HepG2 (cell line): Measurements from ENCODE around the gene IKZF4. TPM values are rescaled to one million over a fixed set of nuclear protein-coding genes. Genes with fewer than 3 reads are reported as not detected.

Source experiments
- ATAC-seq: fragments of 200-7000 bp; cut with Tn5 transposase; 3 replicates; pipeline ENCODE4 v1.9.1; 2020; ENCODE audit warnings: mild to moderate bottlenecking, moderate library complexity
- BruUV-seq: library from RNA; stranded (reverse); fragments of 400-500 nt; replicated peaks from 2 replicates; lab custom pipeline; 2021; lab: Mats Ljungman, UMichigan
- CTCF ChIA-PET: fragments of 300-600 bp; formaldehyde crosslinking; extraction: SDS; loops from one replicate; lab custom pipeline; 2021; ENCODE audit warnings: low total read pairs, inconsistent platforms, low intra/inter-chr PET ratio; lab: Yijun Ruan, JAX
- POLR2A ChIA-PET: fragments of 350-600 bp; sonication (Branson Sonifier 250); formaldehyde crosslinking; loops from one replicate; lab custom pipeline; 2020; ENCODE audit warnings: antibody characterized with exemption, inconsistent platforms; lab: Yijun Ruan, JAX
- DNase-seq: peaks from one replicate; pipeline ENCODE4 v3.0.0-alpha.2; 2015; ENCODE audit warnings: low spot score
- FAIRE-seq: peaks from 3 replicates; lab custom pipeline; 2011; peaks lifted over from hg19 to GRCh38; lab: Jason Lieb, UNC
- H2AFZ ChIP-seq: one replicate; pipeline ENCODE4 v1.6.1; 2011; ENCODE audit warnings: low read length, inconsistent platforms
- H3K27ac ChIP-seq: fragments of 300-600 bp; 3 replicates; pipeline ENCODE4 v1.8.0; 2011; ENCODE audit warnings: mixed run types, mild to moderate bottlenecking, mixed read lengths, low read length, inconsistent platforms; ENCODE audit not compliant: insufficient read depth; ENCODE audit errors: extremely low read length
- H3K27me3 ChIP-seq, 2 experiments: fragments of 200-600 bp in 1 of 2; 2 replicates in 1 of 2; 3 replicates in 1 of 2; pipeline versions ENCODE4 v1.6.0 to v1.8.0; 2011; ENCODE audit warnings: low read length in 2 of 2, mild to moderate bottlenecking in 2 of 2, moderate library complexity in 2 of 2, inconsistent platforms in 1 of 2; ENCODE audit not compliant: insufficient read depth in 2 of 2, control insufficient read depth in 1 of 2
- H3K36me3 ChIP-seq, 2 experiments: fragments of 200-600 bp in 1 of 2; replicated peaks in 1 of 2; 2 replicates in 1 of 2; 3 replicates in 1 of 2; pipeline versions ENCODE4 v1.5.1 to v1.8.0; 2011; ENCODE audit warnings: low read length in 2 of 2, inconsistent platforms in 1 of 2; ENCODE audit not compliant: insufficient read depth in 2 of 2, control insufficient read depth in 1 of 2
- H3K4me1 ChIP-seq: 2 replicates; pipeline ENCODE4 v1.5.1; 2012; ENCODE audit warnings: low read length, inconsistent platforms; ENCODE audit not compliant: insufficient read depth
- H3K4me2 ChIP-seq: 2 replicates; pipeline ENCODE4 v1.6.0; 2011; ENCODE audit warnings: low read depth, low read length, inconsistent platforms
- H3K4me3 ChIP-seq, 3 experiments: fragments of 200-600 bp in 1 of 3; sonication (generic), shearing (Covaris generic) in 1 of 3; replicated peaks in 1 of 3; 2 replicates each; pipeline ENCODE4 v1.5.1; 2011 to 2016; ENCODE audit warnings: low read length in 3 of 3, inconsistent platforms in 2 of 3, low read depth in 2 of 3, mild to moderate bottlenecking in 2 of 3, control low read depth in 1 of 3, mixed read lengths in 1 of 3; ENCODE audit not compliant: insufficient read depth in 1 of 3
- H3K79me2 ChIP-seq: one replicate; pipeline ENCODE4 v1.6.1; 2011; ENCODE audit warnings: low read length, inconsistent platforms; ENCODE audit not compliant: insufficient read depth
- H3K9ac ChIP-seq: 2 replicates; pipeline ENCODE4 v1.6.0; 2011; ENCODE audit warnings: mild to moderate bottlenecking, low read depth, low read length, inconsistent platforms; ENCODE audit not compliant: insufficient read depth
- H3K9me3 ChIP-seq: 2 replicates; pipeline ENCODE4 v1.5.1; 2012; ENCODE audit warnings: mild to moderate bottlenecking, low read length
- H4K20me1 ChIP-seq: 2 replicates; pipeline ENCODE4 v1.6.0; 2011; ENCODE audit warnings: inconsistent platforms, mild to moderate bottlenecking, low read length, moderate library complexity; ENCODE audit not compliant: insufficient read depth
- GPN1 ChIP-seq: sonication (generic); formaldehyde crosslinking; IDR thresholded peaks from 2 replicates; pipeline ENCODE4 v1.5.1; 2020; ENCODE audit warnings: missing genetic modification reagents, borderline replicate concordance
- HMGA1 ChIP-seq: sonication (generic); formaldehyde crosslinking; conservative IDR thresholded peaks from 2 replicates; pipeline ENCODE4 v1.4.0; 2020; ENCODE audit warnings: missing genetic modification reagents
- HNF4A ChIP-seq: sonication (generic); formaldehyde crosslinking; IDR thresholded peaks from 2 replicates; pipeline ENCODE4 v1.4.0; 2020; ENCODE audit warnings: missing genetic modification reagents
- JDP2 ChIP-seq: sonication (generic); formaldehyde crosslinking; IDR thresholded peaks from 2 replicates; pipeline ENCODE4 v1.8.1; 2022; ENCODE audit warnings: missing genetic modification reagents, borderline replicate concordance
- KLF11 ChIP-seq: IDR thresholded peaks from 2 replicates; pipeline ENCODE4 v1.6.1; 2016; ENCODE audit warnings: missing compliant biosample characterization
- MIER2 ChIP-seq: IDR thresholded peaks from 2 replicates; pipeline ENCODE4 v1.6.1; 2016; ENCODE audit warnings: missing biosample characterization, missing genetic modification reagents
- MTA1 ChIP-seq: sonication (generic); formaldehyde crosslinking; IDR thresholded peaks from 2 replicates; pipeline ENCODE4 v1.4.0; 2020; ENCODE audit warnings: missing genetic modification reagents, mild to moderate bottlenecking, borderline replicate concordance
- NFE2L2 ChIP-seq: fragments of 150-350 bp; IDR thresholded peaks from 2 replicates; pipeline ENCODE4 v1.6.1; 2014; ENCODE audit warnings: low read length
- SAFB2 ChIP-seq: sonication (generic); formaldehyde crosslinking; IDR thresholded peaks from 2 replicates; pipeline ENCODE4 v1.5.1; 2020; ENCODE audit warnings: missing genetic modification reagents, low read depth, mild to moderate bottlenecking, borderline replicate concordance
- TAF1 ChIP-seq: sonication (generic); formaldehyde crosslinking; IDR thresholded peaks from 2 replicates; pipeline ENCODE4 v1.4.0; 2020; ENCODE audit warnings: missing genetic modification reagents
- TBP ChIP-seq: sonication (generic); formaldehyde crosslinking; IDR thresholded peaks from 2 replicates; pipeline ENCODE4 v1.5.0; 2020; ENCODE audit warnings: missing genetic modification reagents
- TGIF2 ChIP-seq: IDR thresholded peaks from 2 replicates; pipeline ENCODE4 v1.6.1; 2016; ENCODE audit warnings: control low read depth, missing compliant biosample characterization
- TP53 ChIP-seq: sonication (generic); formaldehyde crosslinking; conservative IDR thresholded peaks from 2 replicates; pipeline ENCODE4 v1.4.0; 2020; ENCODE audit warnings: missing genetic modification reagents
- YEATS4 ChIP-seq: sonication (generic); formaldehyde crosslinking; IDR thresholded peaks from 2 replicates; pipeline ENCODE4 v1.4.0; 2020; ENCODE audit warnings: missing genetic modification reagents, borderline replicate concordance
- YY1 ChIP-seq: IDR thresholded peaks from 2 replicates; pipeline ENCODE4 v1.6.1; 2011; ENCODE audit warnings: low read length, low read depth, moderate library complexity, mild to moderate bottlenecking; ENCODE audit not compliant: insufficient read depth, insufficient replicate concordance
- ZMAT5 ChIP-seq: sonication (generic); formaldehyde crosslinking; IDR thresholded peaks from 2 replicates; pipeline ENCODE4 v1.5.0; 2020; ENCODE audit warnings: mild to moderate bottlenecking, low read depth, missing genetic modification reagents, borderline replicate concordance
- ZNF12 ChIP-seq: sonication (generic); formaldehyde crosslinking; IDR thresholded peaks from 2 replicates; pipeline ENCODE4 v1.5.0; 2020; ENCODE audit warnings: missing genetic modification reagents
- ZNF282 ChIP-seq: fragments of 450-650 bp; IDR thresholded peaks from 2 replicates; pipeline ENCODE4 v1.6.1; 2018; ENCODE audit not compliant: partially characterized antibody
- ZNF468 ChIP-seq: sonication (generic); formaldehyde crosslinking; IDR thresholded peaks from 2 replicates; pipeline ENCODE4 v1.8.0; 2022; ENCODE audit warnings: mild to moderate bottlenecking, moderate library complexity, missing genetic modification reagents
- ZNF629 ChIP-seq: sonication (generic); formaldehyde crosslinking; conservative IDR thresholded peaks from 2 replicates; pipeline ENCODE4 v1.5.0; 2020; ENCODE audit warnings: missing genetic modification reagents
- ZNF724P ChIP-seq: sonication (generic); formaldehyde crosslinking; IDR thresholded peaks from 2 replicates; pipeline ENCODE4 v1.8.0; 2022; ENCODE audit warnings: missing genetic modification reagents, borderline replicate concordance
- ZUFSP ChIP-seq: sonication (generic); formaldehyde crosslinking; IDR thresholded peaks from 2 replicates; pipeline ENCODE4 v1.9.0; 2021; ENCODE audit warnings: missing genetic modification reagents, mild to moderate bottlenecking, borderline replicate concordance
- WGBS: methylation state at CpG from one replicate; pipeline ENCODE4 v1.1.6; 2017; ENCODE audit warnings: low lambda C conversion rate; 5-methylcytosine and 5-hydroxymethylcytosine counted together
- in situ Hi-C: cut with HindIII; loops from 2 replicates; pipeline ENCODE4 v1.10.0; 2017; ENCODE audit warnings: low pct_unique_long_range_greater_than_20kb; ENCODE audit not compliant: extremely low pct_ligation_motif_present
- intact Hi-C: fragments of 100-400 bp; cut with micrococcal nuclease; formaldehyde crosslinking; loops from one replicate; pipeline ENCODE4 v1.10.0; 2022; ENCODE audit not compliant: unreplicated experiment
- polyA plus RNA-seq, 8 experiments: library from polyadenylated mRNA; depleted of rRNA in 3 of 8; stranded (reverse) in 7 of 8; unstranded in 1 of 8; fragments of >200 nt; fragmentation: Illumina TruSeq in 4 of 8; extraction: Trizol in 4 of 8; gene quantifications; 2 replicates each; pipeline versions ENCODE4 v1.2.1 to v1.2.3, GENCODE V29; 2011 to 2016; ENCODE audit warnings: low read depth in 4 of 8, missing spikeins in 1 of 8, mixed read lengths in 1 of 8; ENCODE audit not compliant: insufficient read depth in 1 of 8
- total RNA-seq, 5 experiments: library from RNA; depleted of rRNA; stranded (reverse); fragments of >200 nt; fragmentation: Illumina TruSeq; extraction: Trizol; gene quantifications; 2 replicates each; pipeline ENCODE4 v1.2.3, GENCODE V29; 2016; ENCODE audit warnings: low read depth in 1 of 5
- TF ChIP-seq, protein P1 (sequence below): sonication (generic); formaldehyde crosslinking; IDR thresholded peaks from 2 replicates; pipeline ENCODE4 v1.8.0; 2022; ENCODE audit warnings: missing genetic modification reagents, low read depth, mild to moderate bottlenecking, borderline replicate concordance
- TF ChIP-seq, protein P2 (sequence below): sonication (generic); formaldehyde crosslinking; IDR thresholded peaks from 2 replicates; pipeline ENCODE4 v1.5.1; 2020; ENCODE audit warnings: missing genetic modification reagents, mild to moderate bottlenecking, borderline replicate concordance

IKZF4 gene
- total and polyA plus RNA-seq, 2 of the 13 experiments (the other 11 are each of a cell fraction or from before 2014, with no cell fraction given) = 0.58 to 2.2 TPM

DNA sequence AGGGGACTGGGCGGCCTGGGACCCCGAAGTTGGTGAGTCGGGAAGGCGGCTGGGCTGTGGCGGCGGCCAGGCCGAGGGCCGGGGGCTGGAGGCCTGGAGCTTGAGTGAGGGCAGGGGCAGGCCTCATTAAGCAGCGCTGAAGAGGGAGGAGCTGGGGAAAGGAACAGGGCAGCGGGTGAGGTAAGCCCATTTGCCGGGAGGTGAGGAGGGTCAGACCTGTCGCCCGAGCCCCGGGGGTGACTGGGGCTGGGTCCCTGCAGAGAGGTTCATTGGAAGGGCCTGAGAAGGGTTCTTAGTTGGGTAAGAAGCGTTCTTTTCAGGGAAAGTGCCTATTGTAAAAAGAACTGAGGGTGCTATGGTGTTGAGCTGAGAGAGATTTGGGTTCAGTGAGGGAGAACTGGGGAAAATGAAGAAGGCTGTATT, 46.5 kb upstream of the IKZF4 start:
- WGBS = under 1% methylated on average over 14 of the region's 15 CpGs
- H3K27ac ChIP-seq = peak overlapping the region; percentile 82
- intact Hi-C loops = no loop called here
- TF ChIP-seq ZMAT5 (no peak), HNF4A (CRISPR knock-in tag) (no peak; the same call in 1 of the 2 replicates), ZNF12 (CRISPR knock-in tag) (no peak), YEATS4 (peak; percentile 17; the same call in 1 of the 2 replicates), TAF1 (CRISPR knock-in tag) (no peak), GPN1 (CRISPR knock-in tag) (no peak), SAFB2 (CRISPR knock-in tag) (peak; percentile 33; the same call in 1 of the 2 replicates), ZNF724P (no peak), TP53 (CRISPR knock-in tag) (no peak), NFE2L2 (no peak), TBP (CRISPR knock-in tag) (no peak), ZNF468 (CRISPR knock-in tag) (0 out of 2 replicates have a peak, but pooled peaks have one; percentile 64), ZNF629 (CRISPR knock-in tag) (no peak), MTA1 (CRISPR knock-in tag) (no peak), ZUFSP (no peak), HMGA1 (no peak), MIER2 (CRISPR knock-in tag) (no peak), YY1 (no peak), ZNF282 (no peak), KLF11 (CRISPR knock-in tag) (no peak), JDP2 (CRISPR knock-in tag) (no peak), TGIF2 (CRISPR knock-in tag) (no peak)
- TF ChIP-seq, protein P1, sequence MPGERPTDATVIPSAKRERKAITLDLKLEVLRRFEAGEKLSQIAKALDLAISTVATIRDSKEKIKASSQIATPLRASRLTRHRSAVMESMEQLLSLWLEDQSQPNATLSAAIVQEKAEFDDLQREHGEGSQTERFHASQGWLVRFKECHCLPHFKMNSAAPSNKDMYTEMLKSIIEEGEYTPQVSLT = no peak
- TF ChIP-seq, protein P2, sequence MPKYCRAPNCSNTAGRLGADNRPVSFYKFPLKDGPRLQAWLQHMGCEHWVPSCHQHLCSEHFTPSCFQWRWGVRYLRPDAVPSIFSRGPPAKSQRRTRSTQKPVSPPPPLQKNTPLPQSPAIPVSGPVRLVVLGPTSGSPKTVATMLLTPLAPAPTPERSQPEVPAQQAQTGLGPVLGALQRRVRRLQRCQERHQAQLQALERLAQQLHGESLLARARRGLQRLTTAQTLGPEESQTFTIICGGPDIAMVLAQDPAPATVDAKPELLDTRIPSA (CRISPR knock-in tag) = peak; percentile 72; the same call in 1 of the 2 replicates

More for the DNA sequence above, 46.5 kb upstream of the IKZF4 start:
- Histone ChIP-seq H3K4me1 (peaks cover 42% of the 10 kb centered on the region), H3K27me3 (no peaks in the 10 kb centered on the region), H3K9ac (peak overlapping the region; percentile 94), H3K36me3 (peaks cover 2 to 14% of the 10 kb centered on the region in 2 experiments; a peak in 4 of 5 replicates), H3K9me3 (no peaks in the 10 kb centered on the region), H4K20me1 (no peaks in the 10 kb centered on the region), H3K4me2 (peak overlapping the region; percentile 72), H3K4me3 (peak overlapping the region; percentile 90 to 99 (median 96)), H2AFZ (no peak overlapping the region), H3K79me2 (peaks cover 32% of the 10 kb centered on the region)
- ChIA-PET CTCF (interaction anchor here (1.5 kb wide), 1 partner anchor 18 kb away, joined by 4 read pairs; no protein-coding TSS in a partner anchor), POLR2A (interaction anchor here (0.6 to 3.2 kb wide), 37 partner anchors 10 to 259 kb away, joined by 3 to 60 read pairs (median 7); partner anchors contain the start of genes BLOC1S1, CD63, DNAJC14 and ERBB3)
- in situ Hi-C loops = loop anchor here (10.0 kb wide), 1 partner anchor 60 kb away; no protein-coding TSS in a partner anchor
- no TSS peak for BruUV-seq
- DNase-seq (peak; percentile 31), FAIRE-seq (peak; percentile 37), ATAC-seq (peak; percentile 61)
